H7 (cell line): Measurements from ENCODE around the gene SF3B5. TPM values are rescaled to one million over a fixed set of nuclear protein-coding genes. Genes with fewer than 3 reads are reported as not detected.
"Not testable (repeated sequence)": the region's sequence is repeated elsewhere in the genome, so short reads cannot be mapped to it uniquely, and the experiment has no call there.

Experiments used
- DNase-seq: peaks from one replicate; pipeline ENCODE4 v3.0.0; 2012
- H3K27me3 ChIP-seq: 2 replicates; pipeline ENCODE4 v1.6.0; 2011; ENCODE audit warnings: mild to moderate bottlenecking, low read length; ENCODE audit not compliant: control insufficient read depth, insufficient read depth
- H3K36me3 ChIP-seq: replicated peaks from 2 replicates; pipeline ENCODE4 v1.5.1; 2011; ENCODE audit warnings: low read length; ENCODE audit not compliant: control insufficient read depth, insufficient read depth
- H3K4me3 ChIP-seq: 2 replicates; pipeline ENCODE4 v1.5.1; 2011; ENCODE audit warnings: low read depth, mild to moderate bottlenecking, control low read depth, low read length, moderate library complexity; ENCODE audit not compliant: insufficient read depth
- total RNA-seq: library from RNA; depleted of rRNA; stranded (reverse); fragments of >200 nt; shearing (Covaris generic); gene quantifications from 2 replicates; pipeline ENCODE4 v1.2.3, GENCODE V29; 2014; rRNA removed

The SF3B5 gene
- total RNA-seq, 1 experiment from 2014 or later = 171 TPM

DNA sequence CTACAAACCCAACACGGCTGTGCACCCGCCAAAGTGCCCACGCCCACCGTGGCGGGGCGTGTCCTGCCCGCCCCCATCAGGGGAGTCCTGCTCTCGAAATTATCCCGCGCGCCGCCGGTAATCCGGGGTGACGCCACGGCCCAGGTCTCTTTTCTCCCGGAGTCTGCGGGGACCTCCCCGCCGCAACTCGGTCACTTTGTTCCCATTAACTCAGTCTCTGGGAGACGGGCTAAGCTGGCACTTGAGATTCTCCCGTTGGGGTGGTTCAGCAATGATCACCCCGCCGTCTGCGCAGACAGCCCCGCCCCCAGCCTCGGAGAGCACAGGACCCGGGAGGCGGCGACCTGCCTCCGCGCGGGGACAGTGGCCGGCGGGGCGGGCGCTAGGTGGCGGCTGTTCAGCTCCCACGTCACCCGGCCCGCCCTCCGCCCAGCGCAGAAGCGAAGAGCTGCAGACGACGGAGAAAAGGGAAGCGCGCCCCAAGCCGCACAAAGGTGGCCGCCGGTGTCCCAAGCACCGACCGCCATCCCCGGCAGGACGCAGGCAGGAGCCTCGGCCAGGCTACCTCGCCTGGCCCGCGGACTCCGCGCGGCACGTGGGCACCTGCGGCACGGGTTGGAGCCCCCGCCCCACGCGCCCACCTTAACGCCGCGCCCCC lies 31.5 kb downstream of the SF3B5 start:
- Histone ChIP-seq H3K4me3 (peak overlapping the region; percentile 58), H3K27me3 (peaks cover 64% of the 10 kb centered on the region), H3K36me3 (no peaks in the 10 kb centered on the region)
- DNase-seq = peak; percentile 89

GRCh38 chr6:144063246-144063743 lies 32.1 kb downstream of the SF3B5 start:
- no peaks in the 10 kb centered on the region for H3K36me3 ChIP-seq

DNA sequence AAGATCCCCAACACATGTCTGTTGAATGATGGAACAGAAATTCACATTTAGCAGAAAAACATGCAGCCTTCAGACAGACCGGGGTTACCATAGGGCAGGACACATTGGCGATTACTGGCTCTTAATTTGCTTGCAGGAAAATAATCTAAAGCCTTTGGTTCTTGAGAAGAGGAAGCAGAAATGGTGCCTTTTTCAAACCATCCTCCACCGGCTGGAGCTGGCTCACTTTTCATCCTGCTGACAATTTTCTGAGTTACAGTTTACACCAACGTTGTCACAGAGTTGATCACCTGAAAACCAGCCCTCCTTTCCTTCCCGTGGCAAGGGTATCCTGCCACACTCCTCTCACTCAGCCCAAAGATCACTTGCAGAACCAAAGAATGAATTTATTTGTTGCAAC lies 32.6 kb downstream of the SF3B5 start:
- peak; percentile 12 for DNase-seq
- Histone ChIP-seq H3K27me3 (peaks cover 63% of the 10 kb centered on the region), H3K4me3 (no peak overlapping the region), H3K36me3 (no peaks in the 10 kb centered on the region)

More at GRCh38 chr6:144063246-144063743, 32.1 kb downstream of the SF3B5 start:
- Histone ChIP-seq H3K27me3 (peaks cover 64% of the 10 kb centered on the region), H3K4me3 (peak overlapping the region; percentile 58)
- DNase-seq = peak; percentile 53

DNA sequence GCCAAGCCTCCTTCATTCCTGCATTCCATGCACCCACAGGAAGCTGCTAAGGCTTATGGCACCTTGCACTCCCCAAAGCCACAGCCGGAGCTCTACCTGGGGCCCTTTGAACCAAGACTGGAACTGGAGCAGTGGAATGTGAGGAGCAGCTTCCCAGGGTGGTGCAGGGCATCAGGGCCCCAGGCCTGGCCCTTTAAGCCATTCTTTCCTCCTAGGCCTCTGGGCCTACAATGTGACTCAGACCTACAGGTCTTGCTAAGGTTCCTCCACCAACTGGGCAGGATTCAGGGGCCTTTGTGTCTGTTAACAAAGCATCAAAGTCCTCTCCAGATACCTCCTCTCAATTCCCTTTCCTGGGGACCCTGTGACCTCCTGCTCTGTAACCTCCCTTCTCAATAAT lies 36.2 kb downstream of the SF3B5 start:
- Histone ChIP-seq H3K36me3 (no peaks in the 10 kb centered on the region), H3K27me3 (peaks cover 31% of the 10 kb centered on the region), H3K4me3 (no peak overlapping the region)
- DNase-seq = no peak

GRCh38 chr6:144055121-144055931 lies 40.0 kb downstream of the SF3B5 start:
- Histone ChIP-seq H3K27me3 (no peaks in the 10 kb centered on the region), H3K36me3 (no peaks in the 10 kb centered on the region)

DNA sequence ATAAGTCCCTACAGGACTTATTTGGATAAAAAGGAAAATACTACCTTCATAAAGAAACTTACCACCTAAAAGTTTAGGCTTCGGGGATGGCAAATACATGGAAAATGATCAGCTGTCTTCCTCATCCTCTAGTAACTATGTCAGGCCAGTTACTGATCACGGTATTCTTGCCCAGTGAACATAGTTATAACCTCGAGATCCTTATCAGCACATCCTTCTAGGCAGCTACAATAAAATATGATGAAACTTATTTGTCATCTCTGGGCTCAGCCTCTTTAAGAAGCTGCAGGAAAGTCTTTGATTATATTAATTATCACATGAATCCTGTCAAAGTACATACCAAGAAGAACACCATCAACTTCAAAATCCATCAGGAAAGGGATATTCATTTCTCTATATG lies 41.8 kb downstream of the SF3B5 start:
- H3K27me3 ChIP-seq = no peaks in the 10 kb centered on the region
- no peaks in the 10 kb centered on the region for H3K36me3 ChIP-seq
- H3K4me3 ChIP-seq = no peak overlapping the region
- no peak for DNase-seq

More at GRCh38 chr6:144055121-144055931, 40.0 kb downstream of the SF3B5 start:
- no peak overlapping the region for H3K4me3 ChIP-seq
- DNase-seq = no peak

DNA sequence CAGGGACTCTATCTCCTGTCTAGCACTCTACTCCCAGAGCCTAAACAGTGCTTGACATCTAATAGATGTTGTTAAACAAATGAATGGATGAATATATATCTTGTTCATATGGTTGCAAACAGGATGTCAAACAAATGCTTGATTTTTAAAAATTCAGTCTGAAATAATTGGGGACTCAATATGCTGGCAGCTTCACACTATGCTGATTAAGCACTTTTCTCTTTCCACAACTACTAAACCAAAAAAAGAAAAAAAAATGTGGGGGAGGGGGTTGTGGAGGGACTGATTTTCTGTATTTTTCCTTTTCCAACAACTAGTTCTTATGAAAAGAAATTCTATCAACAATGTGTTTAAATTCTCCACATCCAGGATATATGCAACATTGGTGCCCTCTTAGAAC lies 42.9 kb downstream of the SF3B5 start:
- Histone ChIP-seq H3K36me3 (no peaks in the 10 kb centered on the region), H3K27me3 (no peaks in the 10 kb centered on the region), H3K4me3 (no peak overlapping the region)
- DNase-seq = no peak

DNA sequence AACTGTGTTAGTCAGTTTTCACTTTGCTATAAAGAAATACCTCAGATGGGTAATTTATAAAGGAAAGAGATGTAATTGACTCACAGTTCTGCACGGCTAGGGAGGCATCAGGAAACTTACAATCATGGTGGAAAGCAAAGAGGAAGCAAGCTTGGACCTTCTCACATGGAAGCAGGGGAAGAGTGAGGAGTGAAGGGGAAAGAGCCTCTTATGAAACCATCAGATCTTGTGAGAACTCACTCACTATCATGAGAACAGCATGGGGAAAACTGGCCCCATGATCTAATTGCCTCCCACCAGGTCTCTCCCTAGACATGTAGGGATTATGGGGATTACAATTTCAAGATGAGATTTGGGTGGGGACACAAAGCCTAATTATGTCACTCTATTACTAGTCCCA lies 46.0 kb downstream of the SF3B5 start:
- no peaks in the 10 kb centered on the region for H3K27me3 ChIP-seq
- DNase-seq = no peak
- no peaks in the 10 kb centered on the region for H3K36me3 ChIP-seq
- H3K4me3 ChIP-seq = no peak overlapping the region

DNA sequence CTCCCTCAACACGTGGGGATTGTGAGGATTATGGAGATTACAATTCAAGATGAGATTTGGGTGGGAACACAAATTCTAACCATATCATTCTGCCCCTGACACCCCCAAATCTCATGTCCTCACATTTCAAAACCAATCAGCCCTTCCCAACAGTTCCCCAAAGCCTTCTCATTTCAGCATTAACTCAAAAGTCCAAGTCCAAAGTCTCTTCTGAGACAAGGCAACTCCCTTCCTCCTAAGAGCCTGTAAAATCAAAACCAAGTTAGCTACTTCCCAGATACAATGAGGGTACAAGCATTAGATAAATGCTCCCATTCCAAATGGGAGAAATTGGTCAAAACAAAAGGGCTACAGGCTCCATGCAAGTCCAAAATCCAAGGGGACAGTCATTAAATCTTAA lies 47.7 kb downstream of the SF3B5 start:
- no peak overlapping the region for H3K4me3 ChIP-seq

GRCh38 chr6:144046672-144047071 lies 48.7 kb downstream of the SF3B5 start:
- not testable (repeated sequence) for H3K4me3 ChIP-seq, H3K36me3 ChIP-seq, DNase-seq, H3K27me3 ChIP-seq

More for the DNA sequence above, 47.7 kb downstream of the SF3B5 start:
- H3K27me3 ChIP-seq = no peaks in the 10 kb centered on the region
- DNase-seq = no peak
- no peaks in the 10 kb centered on the region for H3K36me3 ChIP-seq

DNA sequence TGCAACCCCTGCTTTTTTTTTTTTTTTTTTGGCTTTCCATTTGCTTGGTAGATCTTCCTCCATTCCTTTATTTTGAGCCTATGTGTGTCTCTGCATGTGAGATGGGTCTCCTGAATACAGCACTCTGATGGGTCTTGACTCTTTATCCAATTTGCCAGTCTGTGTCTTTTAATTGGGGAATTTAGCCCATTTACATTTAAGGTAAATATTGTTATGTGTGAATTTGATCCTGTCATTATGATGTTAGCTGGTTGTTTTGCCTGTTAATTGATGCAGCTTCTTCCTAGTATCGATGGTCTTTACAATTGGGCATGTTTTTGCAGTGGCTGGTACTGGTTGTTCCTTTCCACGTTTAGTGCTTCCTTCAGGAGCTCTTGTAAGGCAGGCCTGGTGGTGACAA lies 50.4 kb downstream of the SF3B5 start:
- not testable (repeated sequence) for H3K4me3 ChIP-seq, H3K36me3 ChIP-seq, DNase-seq, H3K27me3 ChIP-seq

Other genes with a start within 250 kb of the SF3B5 start
- gene ZC2HC1B, start 231.1 kb downstream of the SF3B5 start, total RNA-seq = not detected in 2 replicates
- 0.07 and 1.7 TPM in 2 replicates for gene PLAGL1, start 87.3 kb downstream of the SF3B5 start, total RNA-seq
- gene STX11, start 54.9 kb upstream of the SF3B5 start, total RNA-seq = not detected in 2 replicates
- 13.4 and 24.1 TPM in 2 replicates for gene UTRN, start 189.8 kb upstream of the SF3B5 start, total RNA-seq